GM18511 (cell line): ENCODE data around the gene RXRA.

ENCODE experiments used
- ATAC-seq: cut with Tn5 transposase; IDR thresholded peaks from one replicate; pipeline ENCODE4 v1.9.1; 2021; ENCODE audit warnings: mild to moderate bottlenecking, moderate library complexity; ENCODE audit not compliant: unreplicated experiment

The RXRA gene

DNA sequence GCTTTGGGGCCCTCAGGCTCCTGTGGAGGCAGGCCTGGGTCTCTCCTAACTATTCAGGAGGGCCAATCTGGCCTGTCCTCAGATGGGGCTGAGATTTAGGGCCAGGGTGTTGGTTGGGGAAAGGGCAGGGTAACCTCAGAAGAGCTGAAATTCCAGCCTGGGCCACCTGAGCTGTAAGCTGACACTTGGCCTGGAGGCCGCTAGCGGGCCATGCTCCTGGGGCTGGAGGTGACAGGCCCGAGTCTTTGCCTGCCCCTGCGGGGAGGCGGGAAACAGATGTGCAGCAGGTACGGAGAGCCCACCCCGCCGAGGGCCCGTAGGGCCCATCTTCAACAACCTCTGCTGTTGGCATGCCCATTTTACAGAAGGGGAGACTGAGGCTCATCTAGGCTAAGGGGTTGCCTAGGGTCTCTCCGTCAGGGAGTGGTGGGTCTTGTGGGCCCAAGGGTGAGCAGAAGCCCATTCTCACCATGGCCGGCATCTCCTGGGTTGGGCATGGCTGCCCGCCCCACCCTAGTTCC is 69.5 kb downstream of the RXRA start:
- ATAC-seq: no peak

DNA sequence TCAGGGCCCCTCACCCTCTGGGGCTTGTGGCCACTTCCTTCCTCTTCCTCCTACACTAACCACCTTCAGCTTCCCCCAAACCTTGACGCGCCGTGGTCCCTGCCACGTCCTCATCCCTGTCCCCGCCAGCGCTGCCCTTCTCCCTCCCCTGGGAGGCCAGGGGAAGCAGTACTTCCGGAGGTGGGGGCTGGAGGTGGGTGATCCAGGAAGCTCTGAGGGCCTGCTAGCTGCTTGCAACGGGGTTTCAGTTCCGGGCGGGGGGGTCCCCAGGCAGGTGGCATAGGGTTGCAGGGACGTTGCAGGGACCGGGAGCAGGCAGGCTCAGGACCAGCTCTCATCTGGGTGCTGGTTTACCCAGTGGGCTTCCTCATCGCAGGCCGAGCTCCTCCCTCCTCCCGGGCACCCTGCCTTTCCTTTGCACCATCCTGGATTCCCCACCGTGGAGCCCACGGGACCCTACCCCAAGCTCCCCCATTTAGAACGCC is 70.0 kb downstream of the RXRA start:
- ATAC-seq: peak; percentile 42

DNA sequence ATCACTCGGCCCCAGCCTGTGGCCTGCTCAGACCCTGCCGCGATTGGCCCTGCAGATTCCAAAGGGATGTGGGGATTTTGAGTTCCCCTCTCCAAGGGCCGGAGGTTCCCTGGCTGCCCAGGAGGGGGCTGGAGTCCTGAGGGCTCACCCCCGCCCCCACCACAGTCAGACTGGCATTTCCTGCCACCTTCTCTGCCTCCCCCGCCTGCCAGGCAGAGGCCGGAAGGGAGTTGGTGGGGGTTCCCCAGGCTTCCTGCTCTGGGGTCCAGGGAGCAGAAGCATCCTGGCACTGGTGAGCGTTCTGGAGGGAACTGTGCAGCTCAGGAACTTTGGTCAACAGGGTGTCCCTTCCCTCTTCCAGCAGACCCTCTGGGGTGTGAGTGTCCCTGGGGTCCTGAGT is 70.6 kb downstream of the RXRA start:
- ATAC-seq: no peak

DNA sequence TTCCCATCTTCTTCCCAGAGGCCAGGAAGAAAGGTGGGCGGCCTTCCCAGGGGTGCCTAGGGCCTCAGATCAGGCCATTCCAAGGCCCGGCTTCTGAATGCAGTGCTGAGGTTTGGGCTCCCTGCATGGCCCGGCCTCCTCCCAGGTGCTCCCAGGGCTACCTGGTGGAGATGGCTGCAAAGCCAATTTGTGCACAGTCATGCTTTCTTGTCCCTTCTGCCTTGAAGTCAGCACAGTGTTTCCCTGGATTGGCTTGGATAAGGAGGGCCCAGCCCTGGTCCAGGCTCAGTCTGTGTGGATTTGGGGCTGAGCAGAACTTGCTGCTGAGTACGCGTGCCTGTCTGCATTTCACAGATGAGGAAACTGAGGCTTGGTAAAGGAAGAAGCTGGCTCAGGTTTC is 72.5 kb downstream of the RXRA start:
- ATAC-seq: no peak

DNA sequence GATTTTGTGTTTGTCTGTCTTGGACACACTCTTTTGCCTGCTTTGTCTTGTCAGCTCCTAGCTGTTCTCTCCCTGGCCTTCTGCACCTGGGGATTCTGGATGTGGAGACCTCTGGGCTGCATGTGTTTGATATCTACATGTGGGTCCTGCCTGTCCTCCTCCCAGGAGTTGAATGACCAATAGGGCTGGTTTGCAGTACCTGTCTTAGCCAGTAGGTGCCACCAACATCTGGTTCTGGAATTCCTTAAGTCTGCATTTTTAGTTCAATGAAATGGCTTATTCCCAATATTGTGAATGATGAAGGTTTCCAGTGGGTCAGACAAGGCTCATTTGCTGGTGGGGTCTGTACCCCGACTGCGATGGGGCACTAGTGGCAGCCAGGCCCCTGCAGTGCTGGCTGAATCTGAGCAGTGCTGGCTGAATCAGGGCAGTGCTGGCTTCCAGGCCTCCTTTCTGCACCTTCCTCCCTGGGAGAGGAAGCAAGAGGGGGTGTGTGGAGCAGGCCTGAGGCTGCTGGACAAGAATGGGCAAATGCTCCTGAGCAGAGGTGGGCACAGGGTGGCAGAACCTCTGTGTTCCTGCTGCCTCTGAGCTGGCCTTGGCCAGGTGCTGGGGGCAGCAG is 73.3 kb downstream of the RXRA start:
- ATAC-seq: no peak

DNA sequence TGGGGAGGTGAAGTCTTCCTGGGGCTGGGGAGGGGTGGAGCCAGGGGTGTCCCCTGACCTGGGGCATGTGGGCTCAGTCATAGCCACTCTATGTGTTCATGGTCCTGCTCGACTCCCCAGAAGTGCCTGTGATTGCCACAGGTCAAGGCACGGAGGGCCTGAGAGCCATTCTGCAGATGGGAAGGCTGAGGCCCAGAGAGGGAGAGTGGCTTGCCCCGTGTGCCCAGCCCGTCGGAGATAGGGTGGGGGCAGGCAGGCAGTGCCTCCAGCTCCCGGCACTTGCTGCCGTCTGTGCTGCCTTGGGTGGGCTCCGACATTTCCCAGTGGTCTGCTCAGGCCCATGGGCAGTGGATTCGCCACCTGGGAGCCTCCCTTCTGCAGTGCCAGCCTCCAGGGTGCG is 74.0 kb downstream of the RXRA start:
- ATAC-seq: no peak

DNA sequence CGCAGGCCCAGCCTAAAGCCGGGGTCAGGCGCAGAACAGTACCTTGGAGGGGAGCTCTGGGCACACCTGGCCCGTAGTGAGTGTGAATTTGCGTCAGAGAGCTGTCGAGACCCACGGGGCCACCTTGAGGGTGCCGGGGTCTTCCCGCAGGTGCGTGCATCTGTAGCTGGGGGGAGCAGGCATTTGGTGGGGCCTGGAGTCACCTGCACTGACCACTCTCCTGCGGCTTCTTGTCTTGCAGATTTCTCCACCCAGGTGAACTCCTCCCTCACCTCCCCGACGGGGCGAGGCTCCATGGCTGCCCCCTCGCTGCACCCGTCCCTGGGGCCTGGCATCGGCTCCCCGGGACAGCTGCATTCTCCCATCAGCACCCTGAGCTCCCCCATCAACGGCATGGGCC is 75.1 kb downstream of the RXRA start:
- no peak for ATAC-seq

DNA sequence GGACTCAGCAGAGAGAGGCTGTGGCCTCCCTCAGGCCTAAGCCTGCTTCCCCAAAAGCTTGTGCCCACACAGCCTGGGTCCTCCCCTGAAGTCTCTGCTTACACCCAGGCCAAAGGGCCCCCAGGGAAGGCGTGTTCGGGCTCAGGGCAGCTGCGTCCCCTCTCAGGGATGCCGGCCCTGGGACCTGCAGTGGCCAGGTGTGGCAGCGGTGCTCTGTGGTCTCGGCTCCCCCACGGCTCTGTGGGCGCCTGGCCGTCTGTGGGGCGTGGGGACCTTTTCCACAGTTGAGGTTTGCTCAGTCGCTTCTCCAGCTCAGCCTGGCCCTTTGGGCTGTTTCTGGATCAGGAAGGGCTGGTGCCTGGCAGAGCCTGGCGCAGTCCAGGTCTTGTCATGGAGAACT is 75.9 kb downstream of the RXRA start:
- ATAC-seq: no peak

DNA sequence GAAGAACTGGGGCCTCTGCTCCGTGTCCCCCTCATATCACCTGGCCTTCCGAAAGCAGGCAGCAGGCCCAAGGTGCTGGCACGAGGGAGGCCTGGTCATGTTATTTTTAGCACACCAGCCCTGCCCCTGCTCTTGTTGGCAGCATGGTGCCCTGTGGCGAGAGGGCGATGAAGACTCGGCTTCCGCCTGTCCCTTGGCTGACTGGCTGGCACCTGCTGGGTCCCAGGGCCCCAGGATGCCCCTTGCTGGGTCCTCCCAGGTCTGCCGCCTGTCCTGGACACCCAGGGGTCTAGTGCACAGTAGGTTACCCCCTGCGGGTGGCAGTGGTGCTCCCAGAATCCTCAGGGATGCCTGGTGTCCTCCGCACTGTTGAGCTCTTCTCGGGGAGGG is 77.0 kb downstream of the RXRA start:
- ATAC-seq: no peak

DNA sequence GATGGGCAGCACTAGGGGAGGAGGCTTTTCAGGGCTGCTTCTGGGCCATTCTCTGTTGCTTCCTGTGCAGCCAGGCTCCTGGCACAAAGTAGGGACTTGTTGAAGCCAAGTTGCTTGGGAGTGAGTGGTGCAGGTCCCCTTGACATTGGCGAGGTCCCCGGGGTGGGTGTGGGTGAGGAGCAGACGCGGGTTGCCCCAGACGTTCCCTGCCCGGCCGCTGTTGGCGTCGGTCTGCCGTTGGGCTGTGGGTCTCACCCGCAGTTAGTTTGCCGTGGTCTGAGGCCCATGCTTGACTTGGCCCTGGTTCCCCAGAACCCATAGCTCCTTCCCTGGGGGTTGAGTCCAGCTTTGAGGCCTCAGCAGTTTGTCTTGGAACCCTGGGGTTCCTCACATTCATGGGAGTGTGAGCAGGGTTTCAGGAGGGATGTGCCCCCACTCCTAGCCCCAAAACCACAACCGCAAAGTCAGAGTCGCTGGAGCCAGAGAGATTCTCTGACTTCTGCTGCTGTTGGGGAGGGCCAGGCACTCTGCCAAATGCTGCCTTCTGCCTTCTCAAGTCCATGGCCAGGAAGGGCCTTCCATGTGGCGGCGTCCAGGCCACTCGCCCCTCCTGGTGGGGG is 77.5 kb downstream of the RXRA start:
- no peak for ATAC-seq

DNA sequence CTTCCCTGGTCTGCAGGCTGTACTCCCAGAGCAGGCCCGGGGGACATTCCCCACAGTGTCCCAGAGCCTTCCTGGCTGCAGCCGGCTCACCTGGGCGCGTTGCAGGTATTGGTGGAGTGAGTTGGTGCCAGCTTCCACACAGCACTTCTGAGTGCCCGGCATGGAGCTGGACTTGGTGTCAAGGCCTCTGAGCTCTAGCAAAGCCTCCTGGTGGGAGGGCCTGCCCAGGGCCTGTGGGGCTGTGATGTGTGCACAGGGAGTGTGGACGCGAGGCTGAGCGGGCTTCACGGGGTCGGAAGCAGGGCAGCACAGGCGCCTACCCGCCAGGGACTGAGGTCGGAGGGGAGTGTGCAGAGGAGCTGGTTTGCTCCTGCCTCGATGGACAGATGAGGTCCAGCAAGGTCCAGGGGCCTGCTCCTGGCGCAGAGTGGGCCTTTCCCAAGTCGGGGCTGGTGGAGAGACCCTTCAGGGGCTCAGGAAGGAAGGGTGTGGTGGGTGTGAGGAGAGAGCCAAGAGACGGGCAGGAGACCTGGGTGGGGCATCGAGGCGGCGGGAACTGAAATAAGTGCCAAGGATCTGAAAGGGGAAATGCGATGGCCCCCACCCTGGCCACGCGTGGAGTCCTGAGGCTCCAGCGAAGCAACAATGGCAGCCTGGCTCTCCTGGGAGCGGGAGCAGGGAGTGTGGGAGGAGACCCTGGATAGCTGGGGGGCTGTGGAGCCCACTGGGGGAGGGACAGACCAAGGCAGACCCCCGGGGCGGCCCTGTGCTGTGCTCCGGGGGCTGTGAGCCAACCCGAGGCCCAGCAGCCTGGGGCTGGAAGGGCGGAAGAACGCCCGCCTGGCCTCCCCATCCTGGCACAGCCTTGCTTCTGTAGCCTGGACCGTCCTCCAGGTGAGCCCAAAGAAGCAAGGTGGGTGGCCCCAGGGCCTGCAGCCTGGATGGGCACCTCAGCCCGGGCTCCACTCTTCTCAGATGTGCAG is 78.4 kb downstream of the RXRA start:
- ATAC-seq: no peak

DNA sequence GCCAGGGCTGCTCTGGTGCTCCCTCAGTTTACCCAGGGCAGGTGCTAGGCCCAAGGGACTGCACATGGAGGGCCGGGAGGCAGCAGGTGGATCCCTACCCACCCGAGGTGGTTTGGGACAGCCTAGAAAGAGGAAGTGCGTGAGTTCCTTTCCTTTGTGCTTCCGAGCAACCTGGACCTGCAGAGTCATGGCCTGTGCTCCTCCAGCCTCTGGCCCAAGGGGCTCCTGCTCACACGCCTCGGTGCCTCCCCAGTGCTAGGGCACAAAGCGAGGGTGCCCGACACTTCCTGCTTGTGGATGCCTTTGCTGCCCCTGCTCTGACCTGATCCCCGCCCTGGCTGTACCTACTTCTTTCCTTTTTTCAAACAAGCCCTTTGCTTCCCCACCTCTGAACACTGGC is 79.3 kb downstream of the RXRA start:
- no peak for ATAC-seq

DNA sequence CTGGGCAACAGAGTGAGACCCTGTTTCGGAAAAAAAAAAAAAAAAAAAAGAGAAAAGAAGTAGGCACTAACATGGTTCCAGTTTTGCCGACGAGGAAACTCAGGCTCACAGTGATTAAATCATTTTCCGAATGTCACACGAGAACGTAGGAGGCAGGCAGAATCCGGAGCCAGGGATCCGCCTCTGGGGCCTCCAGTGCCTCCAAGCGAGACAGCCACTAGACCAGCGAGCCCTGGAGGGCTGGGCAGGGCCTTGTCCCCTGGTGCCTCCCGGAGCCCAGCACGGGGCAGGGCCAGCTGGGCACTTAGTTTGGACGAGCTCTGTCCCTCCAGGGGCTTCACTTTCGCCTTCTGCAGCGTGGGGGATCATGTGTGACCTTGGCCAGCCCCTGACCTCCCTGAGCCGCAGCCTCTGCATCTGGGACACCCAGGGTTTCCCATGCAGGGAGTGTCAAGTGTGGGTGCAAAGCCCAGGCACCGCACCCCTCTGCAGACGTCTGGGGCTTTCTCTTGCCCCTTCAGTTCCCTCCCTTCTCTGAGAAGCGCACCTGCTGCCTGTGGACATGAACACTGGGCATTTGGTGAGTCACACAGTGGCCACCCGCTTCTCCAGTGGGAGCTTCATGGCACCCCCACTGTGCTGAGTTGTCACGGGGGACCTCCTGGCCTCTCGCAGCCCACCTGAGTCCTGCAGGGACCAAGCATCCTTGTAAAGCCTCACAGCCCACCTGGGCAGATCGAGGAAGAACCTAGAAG is 80.3 kb downstream of the RXRA start:
- ATAC-seq: no peak

DNA sequence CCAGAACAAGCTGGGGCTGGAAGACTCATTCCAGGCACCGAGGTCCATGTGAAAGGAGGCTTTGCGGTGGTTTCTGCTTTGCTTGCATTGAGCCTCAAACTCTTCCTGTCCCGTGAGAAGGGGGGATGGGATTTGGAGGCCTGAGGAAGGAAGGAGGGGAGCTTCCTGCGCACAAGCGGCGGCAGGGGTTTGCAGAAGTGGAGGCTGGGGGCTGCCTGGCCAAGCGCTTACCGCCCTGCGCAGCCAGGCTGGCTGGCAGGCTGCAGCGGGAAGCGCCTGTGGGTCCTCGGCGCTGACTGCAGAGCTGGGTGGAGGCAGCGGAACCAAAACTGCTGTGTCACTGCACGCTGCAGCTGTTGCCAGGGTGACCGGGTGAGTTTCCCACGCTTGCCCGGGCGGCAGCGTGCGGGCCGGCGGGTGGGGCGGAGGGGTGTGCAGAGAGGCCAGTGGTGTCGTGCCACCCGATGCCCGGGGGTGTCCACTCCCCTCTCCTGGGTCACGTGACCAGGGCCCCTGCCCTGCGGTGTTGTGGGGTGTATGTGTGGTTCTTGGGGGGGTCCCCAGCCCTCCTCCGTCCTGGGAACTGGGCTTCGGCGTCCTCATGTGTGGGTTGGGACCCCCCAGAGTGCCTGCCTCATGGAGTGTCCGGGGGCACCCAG is 81.0 kb downstream of the RXRA start:
- ATAC-seq: peak; percentile 77

DNA sequence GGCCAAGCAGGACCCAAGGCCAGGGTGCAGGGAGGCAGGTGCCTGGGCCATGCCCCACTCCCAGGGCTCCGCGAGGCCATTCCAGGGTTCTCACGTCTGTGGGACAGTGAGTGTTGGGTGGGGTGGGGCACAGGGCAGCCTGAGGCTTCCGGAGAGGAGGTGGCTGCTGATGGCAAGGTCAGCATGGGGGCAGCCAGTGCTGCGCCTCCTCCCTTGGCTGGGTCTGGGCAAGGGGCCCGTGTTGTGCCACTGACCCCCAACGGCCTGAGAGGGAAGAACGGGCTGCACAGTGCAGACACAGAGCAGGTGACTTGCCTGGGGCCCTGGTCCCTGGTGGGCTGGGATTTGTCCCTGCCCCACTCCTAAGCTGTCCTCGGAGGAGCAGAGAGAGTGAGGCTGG is 82.1 kb downstream of the RXRA start:
- ATAC-seq: no peak

DNA sequence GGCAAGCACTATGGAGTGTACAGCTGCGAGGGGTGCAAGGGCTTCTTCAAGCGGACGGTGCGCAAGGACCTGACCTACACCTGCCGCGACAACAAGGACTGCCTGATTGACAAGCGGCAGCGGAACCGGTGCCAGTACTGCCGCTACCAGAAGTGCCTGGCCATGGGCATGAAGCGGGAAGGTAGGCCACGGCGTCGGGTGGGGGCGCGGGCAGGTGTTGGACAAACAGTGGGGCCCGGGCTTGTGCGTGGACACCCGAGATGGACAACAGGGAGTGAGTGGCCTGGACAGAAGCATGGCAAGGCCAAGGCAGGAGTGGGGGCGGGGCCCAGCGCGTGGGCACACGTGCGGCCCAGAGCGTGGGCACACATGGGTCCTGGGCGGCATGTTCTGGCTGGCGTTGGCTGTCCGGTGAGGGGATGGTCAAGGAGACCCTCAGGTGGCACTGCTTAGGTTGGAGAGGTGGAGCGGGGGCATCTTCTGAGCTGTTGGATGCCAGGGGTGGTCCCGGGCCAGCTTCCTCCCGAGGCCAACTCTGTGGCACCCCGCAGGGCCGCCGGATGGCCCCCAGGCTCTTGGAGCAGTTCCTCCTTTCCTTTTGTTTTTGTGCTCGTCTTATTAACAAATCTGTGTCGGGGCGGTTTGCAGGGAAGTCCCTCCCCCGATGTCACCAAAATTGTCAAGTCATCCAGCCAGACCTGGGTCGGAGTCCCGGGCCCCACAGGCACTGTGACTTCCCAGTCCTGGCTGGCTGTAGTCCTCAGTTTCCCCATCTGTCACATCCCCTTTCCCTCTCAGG is 82.9 kb downstream of the RXRA start:
- no peak for ATAC-seq

DNA sequence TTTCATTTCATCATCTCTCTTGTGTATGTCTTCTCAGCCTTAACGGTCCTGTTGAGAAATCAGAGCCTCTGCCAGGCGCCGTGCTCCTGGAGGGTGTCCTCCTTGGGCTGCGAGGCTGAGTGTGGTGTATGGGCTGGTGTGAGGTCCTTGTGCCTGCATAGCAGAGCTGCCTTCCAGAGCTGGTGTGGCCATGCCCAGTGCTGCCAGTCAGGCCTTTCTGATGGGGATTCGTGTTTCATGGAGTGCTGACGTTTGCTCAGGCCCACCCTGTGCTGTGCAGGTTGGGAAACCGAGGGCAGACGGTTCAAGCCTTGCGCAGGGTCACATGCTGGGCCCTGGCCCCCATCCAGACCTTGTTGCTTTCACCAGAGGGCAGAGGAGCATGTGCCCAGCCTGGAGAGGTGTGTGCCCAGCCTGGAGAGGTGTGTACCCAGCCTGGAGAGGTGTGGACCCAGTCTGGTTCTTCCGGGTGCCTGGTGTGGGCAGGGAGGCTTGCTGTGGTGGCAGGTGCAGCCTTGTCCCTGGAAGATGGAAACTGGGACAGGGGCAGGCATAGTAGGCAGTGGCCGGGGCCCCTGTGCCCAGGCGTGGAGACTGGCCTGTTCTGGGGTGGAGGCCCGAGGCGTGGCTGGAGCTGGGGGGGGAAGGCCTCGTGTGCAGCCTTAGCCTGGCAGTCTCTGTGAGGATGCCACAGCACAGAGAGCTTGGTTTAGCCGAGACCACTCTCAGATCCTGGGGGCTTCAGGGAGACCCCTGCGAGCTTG is 84.0 kb downstream of the RXRA start:
- no peak for ATAC-seq

DNA sequence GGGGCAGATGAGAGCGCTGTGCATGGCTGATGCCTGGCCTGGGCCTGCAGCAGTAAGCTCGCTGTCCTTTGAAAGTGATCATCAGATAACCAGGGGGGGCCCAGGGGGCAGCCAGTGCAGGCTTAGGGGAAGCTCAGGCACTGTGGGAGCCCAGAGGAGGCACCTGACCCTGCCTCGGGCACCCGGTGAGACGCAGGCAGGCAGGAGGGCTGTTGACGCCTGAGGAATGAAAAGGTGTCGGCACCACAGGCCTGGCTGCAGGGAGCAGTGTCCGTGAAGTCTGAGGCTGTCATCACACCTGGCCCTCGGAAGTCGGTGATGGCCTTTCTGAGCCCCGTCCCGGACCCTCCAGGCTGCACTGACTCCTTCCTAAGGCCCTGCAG is 84.6 kb downstream of the RXRA start:
- no peak for ATAC-seq
